OCI-M2 (cell line): ENCODE results near the gene FBXO47.

Source experiments
- DNase-seq: peaks from one replicate; lab custom pipeline; 2025; ENCODE audit not compliant: unreplicated experiment; lab: John Stamatoyannopoulos, UW

FBXO47 gene

GRCh38 chr17:38905375-38905774, 61.8 kb downstream of the FBXO47 start:
- no peak for DNase-seq

GRCh38 chr17:38904892-38905291, 62.3 kb downstream of the FBXO47 start:
- no peak for DNase-seq

- no peak for DNase-seq
Measured at GRCh38 chr17:38903404-38903803, 63.8 kb downstream of the FBXO47 start.

- DNase-seq = no peak
Measured at GRCh38 chr17:38900978-38901656, 66.1 kb downstream of the FBXO47 start.

GRCh38 chr17:38899421-38899820, 67.8 kb downstream of the FBXO47 start:
- no peak for DNase-seq

- DNase-seq = no peak
Measured at GRCh38 chr17:38898812-38899348, 68.3 kb downstream of the FBXO47 start.

- DNase-seq = no peak
Measured at GRCh38 chr17:38898291-38898679, 68.9 kb downstream of the FBXO47 start.

- DNase-seq = no peak
Measured at GRCh38 chr17:38897671-38898290, 69.4 kb downstream of the FBXO47 start.

- no peak for DNase-seq
Measured at GRCh38 chr17:38897176-38897575, 70.0 kb downstream of the FBXO47 start.

GRCh38 chr17:38896346-38896954, 70.8 kb downstream of the FBXO47 start:
- DNase-seq = no peak

GRCh38 chr17:38894276-38894675, 72.9 kb downstream of the FBXO47 start:
- DNase-seq = no peak

- no peak for DNase-seq
Measured at GRCh38 chr17:38893607-38894006, 73.6 kb downstream of the FBXO47 start.

GRCh38 chr17:38893113-38893512, 74.1 kb downstream of the FBXO47 start:
- DNase-seq = no peak

- DNase-seq = no peak
Measured at GRCh38 chr17:38892620-38893019, 74.6 kb downstream of the FBXO47 start.

GRCh38 chr17:38892083-38892482, 75.1 kb downstream of the FBXO47 start:
- DNase-seq = no peak

- DNase-seq = no peak
Measured at GRCh38 chr17:38891441-38891840, 75.8 kb downstream of the FBXO47 start.

- no peak for DNase-seq
Measured at GRCh38 chr17:38890410-38890746, 76.8 kb downstream of the FBXO47 start.

GRCh38 chr17:38889745-38890409, 77.3 kb downstream of the FBXO47 start:
- DNase-seq = no peak

- no peak for DNase-seq
Measured at GRCh38 chr17:38888842-38889241, 78.4 kb downstream of the FBXO47 start.

- no peak for DNase-seq
Measured at GRCh38 chr17:38886643-38887010, 80.6 kb downstream of the FBXO47 start.
